ENCODE results near the gene CUX1. TPM values are rescaled to one million over a fixed set of nuclear protein-coding genes. Genes with fewer than 3 reads are reported as not detected.

Gene CUX1
- total and polyA plus RNA-seq, 10 of the 15 experiments (the other 5 are each of a cell fraction or from before 2014, with no cell fraction given), result 6.1 to 48.6 (median 25.9) TPM

GRCh38 chr7:101947899-101948298 is 130.5 kb downstream of the CUX1 start (continued):
- TF ChIP-seq SKIL (IDR thresholded peaks at IDR 0.05; ENCODE audit: low read depth, poor library complexity, severe bottlenecking), result no peak
- TF ChIP-seq USF2 (IDR thresholded peaks at IDR 0.05; ENCODE audit: borderline replicate concordance, low read depth, low read length), result no peak
- TF ChIP-seq BCL11A (IDR thresholded peaks at IDR 0.05; ENCODE audit: low read depth, low read length), result no peak
- no peak for TF ChIP-seq KLF5 (IDR thresholded peaks at IDR 0.05; ENCODE audit: partially characterized antibody)

DNA sequence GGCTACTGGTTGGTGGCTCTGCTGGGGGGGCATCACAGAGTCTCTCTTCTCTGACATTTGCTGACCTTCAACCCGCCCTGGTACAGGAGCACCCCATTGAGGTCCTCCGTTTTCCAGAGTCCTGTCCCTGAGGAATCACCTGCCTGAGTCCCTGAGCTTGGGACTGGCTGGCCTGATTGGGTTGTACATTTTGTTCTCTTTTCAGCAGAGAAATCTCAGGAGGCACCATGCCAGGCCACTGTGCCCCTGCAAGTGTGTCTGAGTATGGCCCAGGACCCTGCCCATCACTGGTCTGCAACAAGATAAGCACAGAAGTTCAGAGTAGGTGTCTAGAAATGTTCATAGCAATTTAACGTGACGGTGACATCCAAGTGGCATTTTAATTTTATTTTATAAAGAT is 131.2 kb downstream of the CUX1 start:
- Histone ChIP-seq H3K4me3 (no peak overlapping the region), H4K20me1 (ENCODE audit: control insufficient read depth, insufficient read depth) (no peaks in the 10 kb centered on the region), H2AFZ (ENCODE audit: control insufficient read depth, low read depth, low read length) (no peak overlapping the region), H3K36me3 (ENCODE audit: control insufficient read depth in 2 of 2, insufficient read depth in 2 of 2, low read length in 1 of 2) (peaks cover 0 to 5% of the 10 kb centered on the region in 2 experiments; a peak in 3 of 4 replicates), H3K4me1 (ENCODE audit: control insufficient read depth, insufficient read depth, low read length) (peaks cover 12% of the 10 kb centered on the region), H3K27me3 (replicated peaks in 1 of 2; ENCODE audit: control insufficient read depth in 2 of 2, insufficient read depth in 2 of 2, low read length in 1 of 2) (no peaks in the 10 kb centered on the region), H3K79me2 (ENCODE audit: control insufficient read depth, insufficient read depth, low read length) (no peaks in the 10 kb centered on the region), H3K27ac (ENCODE audit: control insufficient read depth, insufficient read depth) (no peak overlapping the region), H3K4me2 (ENCODE audit: control insufficient read depth, insufficient read depth) (no peak overlapping the region), H3K9ac (ENCODE audit: control insufficient read depth, insufficient read depth, low read length) (no peak overlapping the region), H3K9me3 (replicated peaks; ENCODE audit: control insufficient read depth, insufficient read depth, low read length) (no peaks in the 10 kb centered on the region)
- ChIA-PET SMC1A (ENCODE audit: uncharacterized antibody, unreplicated experiment) (no interaction called here), RAD21 (ENCODE audit: unreplicated experiment) (no interaction called here), CTCF (no interaction called here), POLR2A (no interaction called here)
- in situ Hi-C loops (cut with MboI), result no loop called here
- intact Hi-C loops (cut with micrococcal nuclease; ENCODE audit: unreplicated experiment), result no loop called here
- 96% methylated on average over 4 of the region's 4 CpGs for whole genome bisulfite sequencing (ENCODE audit: insufficient coverage, insufficient replicate concordance, low lambda C conversion rate, missing lambda C conversion rate)
- FAIRE-seq, result no peak
- no peak for DNase-seq (ENCODE audit: low read depth, low spot score)
- no TSS peak for BruUV-seq (replicated peaks)
- TF ChIP-seq SUPT20H (IDR thresholded peaks at IDR 0.05; ENCODE audit: borderline replicate concordance, control insufficient read depth, low read depth, low read length) (no peak), IRF4 (IDR thresholded peaks at IDR 0.05; ENCODE audit: low read depth, low read length) (no peak), YY1 (IDR thresholded peaks at IDR 0.05; ENCODE audit: low read depth, low read length) (no peak), RAD21 (IDR thresholded peaks at IDR 0.05; ENCODE audit: insufficient read depth, low read depth, low read length) (no peak), MLLT1 (IDR thresholded peaks at IDR 0.05) (no peak), RB1 (IDR thresholded peaks at IDR 0.05; ENCODE audit: borderline replicate concordance) (no peak)
- TF ChIP-seq, protein P1, sequence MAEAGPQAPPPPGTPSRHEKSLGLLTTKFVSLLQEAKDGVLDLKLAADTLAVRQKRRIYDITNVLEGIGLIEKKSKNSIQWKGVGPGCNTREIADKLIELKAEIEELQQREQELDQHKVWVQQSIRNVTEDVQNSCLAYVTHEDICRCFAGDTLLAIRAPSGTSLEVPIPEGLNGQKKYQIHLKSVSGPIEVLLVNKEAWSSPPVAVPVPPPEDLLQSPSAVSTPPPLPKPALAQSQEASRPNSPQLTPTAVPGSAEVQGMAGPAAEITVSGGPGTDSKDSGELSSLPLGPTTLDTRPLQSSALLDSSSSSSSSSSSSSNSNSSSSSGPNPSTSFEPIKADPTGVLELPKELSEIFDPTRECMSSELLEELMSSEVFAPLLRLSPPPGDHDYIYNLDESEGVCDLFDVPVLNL (IDR thresholded peaks at IDR 0.05; ENCODE audit: low read depth, low read length), result no peak
- ATAC-seq, result no peak
